ENCODE measurements around the gene IVNS1ABP.

- no peak for TF ChIP-seq CTCF (IDR thresholded peaks at IDR 0.05 in 2 of 3, conservative IDR thresholded peaks at IDR 0.05 in 1 of 3; ENCODE audit: control insufficient read depth in 2 of 3, extremely low read depth in 1 of 3, insufficient read depth in 1 of 3, low read depth in 3 of 3, low read length in 3 of 3)
- TF ChIP-seq JUND (IDR thresholded peaks at IDR 0.05; ENCODE audit: low read depth, low read length) = no peak
- TF ChIP-seq ZNF274 (IDR thresholded peaks at IDR 0.05; ENCODE audit: insufficient read depth, insufficient read length) = no peak
Observed at GRCh38 chr1:185308126-185308525, 8.9 kb downstream of the IVNS1ABP start.

Measured in GM12878 (cell line).